Measurements from ENCODE around the gene TJP3.

Gene TJP3

GRCh38 chr19:3768748-3769099, 60.5 kb downstream of the TJP3 start:
- no peak for DNase-seq (ENCODE audit: low spot score)

- no peak for DNase-seq (ENCODE audit: low spot score)
Measured at GRCh38 chr19:3769494-3769893, 61.3 kb downstream of the TJP3 start.

GRCh38 chr19:3770136-3770999, 62.2 kb downstream of the TJP3 start:
- DNase-seq (ENCODE audit: low spot score) = no peak

GRCh38 chr19:3771000-3771905, 63.1 kb downstream of the TJP3 start:
- no peak for DNase-seq (ENCODE audit: low spot score)

GRCh38 chr19:3771906-3772455, 63.8 kb downstream of the TJP3 start, which contains the start of gene RAX2:
TSS of gene RAX2 (minus strand) at chr19:3772228. CDS start at chr19:3771742, 486 bp downstream.
- DNase-seq (ENCODE audit: low spot score) = no peak

- DNase-seq (ENCODE audit: low spot score) = no peak
Measured at GRCh38 chr19:3773814-3774515, 65.8 kb downstream of the TJP3 start.

GRCh38 chr19:3774621-3775373, 66.6 kb downstream of the TJP3 start:
- DNase-seq (ENCODE audit: low spot score) = no peak

- no peak for DNase-seq (ENCODE audit: low spot score)
Measured at GRCh38 chr19:3775374-3775711, 67.2 kb downstream of the TJP3 start.

GRCh38 chr19:3775831-3776230, 67.6 kb downstream of the TJP3 start:
- no peak for DNase-seq (ENCODE audit: low spot score)

GRCh38 chr19:3776479-3777040, 68.4 kb downstream of the TJP3 start:
- DNase-seq (ENCODE audit: low spot score) = no peak

GRCh38 chr19:3778104-3778867, 70.1 kb downstream of the TJP3 start:
- no peak for DNase-seq (ENCODE audit: low spot score)

GRCh38 chr19:3778899-3779723, 70.9 kb downstream of the TJP3 start:
- no peak for DNase-seq (ENCODE audit: low spot score)

- no peak for DNase-seq (ENCODE audit: low spot score)
Measured at GRCh38 chr19:3780786-3781304, 72.7 kb downstream of the TJP3 start.

- no peak for DNase-seq (ENCODE audit: low spot score)
Measured at GRCh38 chr19:3781603-3782002, 73.4 kb downstream of the TJP3 start.

GRCh38 chr19:3782330-3782729, 74.1 kb downstream of the TJP3 start:
- no peak for DNase-seq (ENCODE audit: low spot score)

GRCh38 chr19:3782903-3783302, 74.7 kb downstream of the TJP3 start:
- DNase-seq (ENCODE audit: low spot score) = no peak

- no peak for DNase-seq (ENCODE audit: low spot score)
Measured at GRCh38 chr19:3783660-3784584, 75.7 kb downstream of the TJP3 start.
